ENCODE results near the gene HORMAD2. TPM values are rescaled to one million over a fixed set of nuclear protein-coding genes. Genes with fewer than 3 reads are reported as not detected.

The HORMAD2 gene
- total and polyA plus RNA-seq, 4 donors, result 0.02 to 0.46 TPM; not detected in 2

- ATAC-seq (ENCODE audit: insufficient read depth, low FRiP score), result no peak
- no peak overlapping the region for H3K27ac ChIP-seq (ENCODE audit: low read depth in 1 of 2, low read length in 1 of 2)
- no peak for TF ChIP-seq CTCF (IDR thresholded peaks at IDR 0.05; ENCODE audit: control extremely low read depth, extremely low read depth)
- no peak overlapping the region for H3K9ac ChIP-seq (ENCODE audit: insufficient read depth in 1 of 2, low read length in 2 of 2)
- no peak overlapping the region for H3K4me3 ChIP-seq
- no peaks in the 10 kb centered on the region for H3K9me3 ChIP-seq (ENCODE audit: control insufficient read depth in 4 of 4, insufficient read depth in 3 of 4, low read length in 3 of 4)
- no peaks in the 10 kb centered on the region for H3K27me3 ChIP-seq (ENCODE audit: control insufficient read depth in 3 of 3, insufficient read depth in 3 of 3, low read length in 2 of 3)
- peaks cover 2 to 38% (median 5%) of the 10 kb centered on the region in 5 donors for H3K4me1 ChIP-seq (ENCODE audit: control insufficient read depth in 5 of 5, insufficient read depth in 5 of 5, low read length in 5 of 5)
- no peak for DNase-seq
- H3K36me3 ChIP-seq (ENCODE audit: control insufficient read depth in 4 of 4, insufficient read depth in 4 of 4, low read length in 4 of 4), result no peaks in the 10 kb centered on the region
- WGBS, 2 donors, result 75 to 79% methylated on average over 1 of the region's 1 CpG
These were observed 110.3 kb downstream of the HORMAD2 start for GRCh38 chr22:30190574-30190973.

DNA sequence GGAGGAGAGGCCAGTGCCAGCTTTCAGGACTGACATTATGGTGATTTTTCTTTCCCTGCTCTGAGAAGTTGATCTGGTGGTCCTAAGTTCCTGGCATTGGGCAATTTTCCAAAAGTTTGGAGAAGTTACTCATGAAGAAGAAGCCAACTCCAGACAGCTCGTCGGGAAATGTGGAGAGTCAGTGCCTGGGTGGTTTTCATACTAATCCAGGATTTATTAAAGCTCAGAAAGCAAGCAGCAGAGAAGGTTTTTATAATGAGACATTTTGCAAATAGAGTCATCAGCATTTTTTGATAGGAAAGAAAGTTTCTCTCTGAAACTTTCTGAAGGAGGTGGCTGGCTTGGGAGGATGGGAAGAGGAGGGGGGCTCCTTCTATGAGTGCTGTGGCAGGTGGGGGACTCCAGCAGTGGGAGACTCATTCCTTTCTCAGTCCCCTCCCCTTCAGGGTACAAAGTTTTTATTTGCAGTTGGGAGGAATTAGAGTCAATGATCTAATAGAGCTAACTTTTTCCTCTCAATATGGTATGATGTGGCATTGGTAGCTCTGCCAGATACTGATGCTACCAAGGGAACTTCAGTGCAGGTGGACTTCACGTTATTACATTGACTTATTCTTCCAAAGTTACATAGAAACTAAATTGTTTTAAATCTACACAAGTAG is 110.9 kb downstream of the HORMAD2 start:
- TF ChIP-seq CTCF (IDR thresholded peaks at IDR 0.05; ENCODE audit: control extremely low read depth, extremely low read depth), result no peak
- H3K36me3 ChIP-seq (ENCODE audit: control insufficient read depth in 4 of 4, insufficient read depth in 4 of 4, low read length in 4 of 4), result no peaks in the 10 kb centered on the region
- ATAC-seq (ENCODE audit: insufficient read depth, low FRiP score) (no peak), DNase-seq (no peak)
- WGBS, 2 donors, result 82 to 84% methylated on average over 3 of the region's 3 CpGs
- H3K4me3 ChIP-seq, result no peak overlapping the region
- no peak overlapping the region for H3K9ac ChIP-seq (ENCODE audit: insufficient read depth in 1 of 2, low read length in 2 of 2)
- peaks cover 3 to 40% (median 7%) of the 10 kb centered on the region in 5 donors for H3K4me1 ChIP-seq (ENCODE audit: control insufficient read depth in 5 of 5, insufficient read depth in 5 of 5, low read length in 5 of 5)
- H3K27me3 ChIP-seq (ENCODE audit: control insufficient read depth in 3 of 3, insufficient read depth in 3 of 3, low read length in 2 of 3), result no peaks in the 10 kb centered on the region
- no peaks in the 10 kb centered on the region for H3K9me3 ChIP-seq (ENCODE audit: control insufficient read depth in 4 of 4, insufficient read depth in 3 of 4, low read length in 3 of 4)
- H3K27ac ChIP-seq (ENCODE audit: low read depth in 1 of 2, low read length in 1 of 2), result no peak overlapping the region

DNA sequence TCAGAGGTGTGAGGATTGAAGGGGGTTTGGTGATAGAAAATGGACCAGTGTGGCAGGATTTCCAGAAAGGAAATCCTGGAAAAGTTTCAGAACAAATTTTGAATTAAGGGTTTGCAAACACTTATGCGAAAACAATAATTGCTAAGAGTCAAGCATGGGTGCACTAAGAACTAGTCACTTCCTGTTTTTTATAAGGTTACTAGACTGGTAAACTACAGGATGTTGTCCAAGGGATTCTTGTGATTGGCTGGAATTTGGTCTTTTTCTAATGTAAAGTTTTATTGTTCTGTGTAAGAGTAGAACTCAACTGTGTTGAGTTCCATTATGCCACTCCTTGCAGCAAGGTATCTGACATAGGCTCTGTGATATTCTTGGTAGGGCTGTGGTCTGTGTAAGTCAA is 112.2 kb downstream of the HORMAD2 start:
- WGBS, 2 donors, result 51 to 61% methylated on average over 1 of the region's 1 CpG
- peaks cover 6 to 40% (median 17%) of the 10 kb centered on the region in 5 donors for H3K4me1 ChIP-seq (ENCODE audit: control insufficient read depth in 5 of 5, insufficient read depth in 5 of 5, low read length in 5 of 5)
- H3K36me3 ChIP-seq (ENCODE audit: control insufficient read depth in 4 of 4, insufficient read depth in 4 of 4, low read length in 4 of 4), result no peaks in the 10 kb centered on the region
- DNase-seq, result no peak
- H3K27me3 ChIP-seq (ENCODE audit: control insufficient read depth in 3 of 3, insufficient read depth in 3 of 3, low read length in 2 of 3), result no peaks in the 10 kb centered on the region
- ATAC-seq (ENCODE audit: insufficient read depth, low FRiP score), result no peak
- H3K9me3 ChIP-seq (ENCODE audit: control insufficient read depth in 4 of 4, insufficient read depth in 3 of 4, low read length in 3 of 4), result no peaks in the 10 kb centered on the region
- H3K4me3 ChIP-seq, result no peak overlapping the region
- no peak overlapping the region for H3K9ac ChIP-seq (ENCODE audit: insufficient read depth in 1 of 2, low read length in 2 of 2)
- TF ChIP-seq CTCF (IDR thresholded peaks at IDR 0.05; ENCODE audit: control extremely low read depth, extremely low read depth), result no peak
- no peak overlapping the region for H3K27ac ChIP-seq (ENCODE audit: low read depth in 1 of 2, low read length in 1 of 2)
